NB4 (cell line): ENCODE data around the gene C1QB.

ENCODE experiments used
- MYC ChIP-seq: IDR thresholded peaks from 2 replicates; pipeline ENCODE4 v1.6.1; 2011; ENCODE audit warnings: low read depth, low read length
- POLR2A ChIP-seq: IDR thresholded peaks from 2 replicates; pipeline ENCODE4 v1.6.1; 2011; ENCODE audit warnings: mild to moderate bottlenecking; ENCODE audit not compliant: insufficient read length; ENCODE audit errors: extremely low read depth

GRCh38 chr1:22681556-22682276, 28.7 kb downstream of the C1QB start:
- TF ChIP-seq MYC (no peak), POLR2A (no peak)
